Activated CD4-positive, alpha-beta T cell treated with anti-CD3 and anti-CD28 coated beads, Interleukin-2, Interleukin-6, amounts not matched to agents 100 ng/mL and 50 ng/mL, durations not matched to agents 16 hours and 8 hours (primary cell): Measurements from ENCODE around the gene TPGS1.

Experiments used
- DNase-seq: peaks from one replicate; pipeline ENCODE4 v3.0.0-alpha.2; 2020

The TPGS1 gene, protein sequence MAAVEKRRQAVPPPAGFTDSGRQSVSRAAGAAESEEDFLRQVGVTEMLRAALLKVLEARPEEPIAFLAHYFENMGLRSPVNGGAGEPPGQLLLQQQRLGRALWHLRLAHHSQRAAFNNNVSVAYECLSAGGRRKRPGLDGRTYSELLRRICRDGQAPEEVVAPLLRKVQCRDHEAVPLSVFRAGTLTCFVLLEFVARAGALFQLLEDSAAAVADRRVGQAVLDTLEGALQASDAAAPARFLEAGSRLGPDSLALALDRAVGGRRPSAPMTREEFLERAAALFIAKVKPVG

DNA sequence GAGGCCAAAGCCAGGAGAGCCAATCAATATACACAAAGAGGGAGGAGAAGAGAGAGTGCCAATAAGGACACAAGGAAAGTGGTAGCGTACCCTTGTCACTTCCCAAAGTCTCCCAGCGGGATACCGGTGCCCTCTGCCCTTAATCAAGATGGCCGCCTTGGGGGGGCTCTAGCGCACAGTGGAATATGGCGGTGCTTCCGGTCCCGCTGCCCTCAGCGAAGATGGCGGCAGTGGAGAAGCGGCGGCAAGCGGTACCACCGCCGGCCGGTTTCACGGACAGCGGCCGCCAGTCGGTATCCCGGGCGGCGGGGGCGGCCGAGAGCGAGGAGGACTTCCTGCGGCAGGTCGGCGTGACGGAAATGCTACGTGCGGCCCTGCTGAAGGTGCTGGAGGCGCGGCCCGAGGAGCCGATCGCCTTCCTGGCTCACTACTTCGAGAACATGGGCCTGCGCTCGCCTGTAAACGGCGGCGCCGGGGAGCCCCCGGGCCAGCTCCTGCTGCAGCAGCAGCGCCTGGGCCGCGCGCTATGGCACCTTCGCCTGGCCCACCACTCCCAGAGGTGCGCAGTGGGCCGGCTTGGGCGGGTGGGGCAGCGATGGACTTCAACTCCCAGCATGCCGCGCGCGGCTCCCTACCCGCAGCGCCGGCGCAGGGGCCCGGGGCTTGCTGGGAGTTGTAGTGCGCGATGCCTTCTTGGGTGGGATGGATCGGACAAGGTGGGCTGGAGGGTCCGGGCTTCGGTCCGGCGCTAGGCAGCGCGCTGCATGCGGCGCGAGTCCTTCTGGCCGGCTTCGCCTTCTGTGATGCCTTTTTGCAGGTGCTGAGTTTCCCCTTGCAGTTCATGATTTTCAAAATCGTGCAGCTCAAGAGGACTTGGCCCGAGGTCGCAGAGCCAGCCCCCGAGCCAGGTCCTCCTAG lies at the start of gene TPGS1:
TSS of gene TPGS1 (plus strand) at position 212 of the 918 bp plus-strand sequence. CDS start at position 222, 10 bp downstream.
- DNase-seq = peak; percentile 87

- no peak for DNase-seq
Measured at GRCh38 chr19:457636-458035, 49.7 kb upstream of the TPGS1 start.

GRCh38 chr19:458091-459042 lies 48.9 kb upstream of the TPGS1 start:
- no peak for DNase-seq

DNA sequence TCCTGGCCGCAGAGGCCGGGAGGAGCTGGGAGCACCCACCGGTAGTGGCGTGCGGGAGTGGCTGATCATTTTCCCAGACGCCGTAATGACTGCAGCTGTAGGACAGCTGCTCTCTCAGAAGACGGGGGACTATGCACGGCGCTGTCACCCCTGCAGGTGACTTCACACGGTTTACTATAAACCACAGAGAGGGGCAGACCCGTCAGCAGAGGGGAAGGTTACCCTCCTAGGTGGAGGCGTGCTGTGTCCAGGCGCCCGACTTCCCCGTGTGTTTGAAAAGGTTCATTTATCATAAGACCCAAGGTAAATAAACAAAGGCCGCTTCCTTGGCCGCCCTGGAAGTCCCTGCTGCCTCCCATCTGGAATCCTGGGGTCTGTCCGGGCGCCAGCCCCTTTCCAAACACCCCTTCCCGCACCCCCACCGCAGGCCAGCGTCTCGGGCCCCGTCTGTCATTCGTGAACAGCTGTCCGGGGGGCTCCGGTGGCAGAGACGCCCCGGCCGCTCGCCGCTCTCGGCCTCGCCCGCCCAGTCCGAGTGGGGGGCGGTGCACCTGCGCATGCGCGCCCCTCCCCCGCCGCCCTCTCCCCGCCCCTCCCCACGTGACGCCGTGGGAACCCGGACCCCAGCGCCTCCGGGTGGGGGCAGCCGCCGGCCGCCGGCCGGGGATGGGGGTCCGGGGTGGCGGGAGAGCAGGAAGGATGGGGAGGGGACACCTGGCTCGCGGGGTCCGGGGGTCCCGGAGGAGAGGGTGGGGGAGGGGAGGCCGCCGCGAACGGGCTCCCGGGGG lies 47.4 kb upstream of the TPGS1 start:
- DNase-seq = no peak

DNA sequence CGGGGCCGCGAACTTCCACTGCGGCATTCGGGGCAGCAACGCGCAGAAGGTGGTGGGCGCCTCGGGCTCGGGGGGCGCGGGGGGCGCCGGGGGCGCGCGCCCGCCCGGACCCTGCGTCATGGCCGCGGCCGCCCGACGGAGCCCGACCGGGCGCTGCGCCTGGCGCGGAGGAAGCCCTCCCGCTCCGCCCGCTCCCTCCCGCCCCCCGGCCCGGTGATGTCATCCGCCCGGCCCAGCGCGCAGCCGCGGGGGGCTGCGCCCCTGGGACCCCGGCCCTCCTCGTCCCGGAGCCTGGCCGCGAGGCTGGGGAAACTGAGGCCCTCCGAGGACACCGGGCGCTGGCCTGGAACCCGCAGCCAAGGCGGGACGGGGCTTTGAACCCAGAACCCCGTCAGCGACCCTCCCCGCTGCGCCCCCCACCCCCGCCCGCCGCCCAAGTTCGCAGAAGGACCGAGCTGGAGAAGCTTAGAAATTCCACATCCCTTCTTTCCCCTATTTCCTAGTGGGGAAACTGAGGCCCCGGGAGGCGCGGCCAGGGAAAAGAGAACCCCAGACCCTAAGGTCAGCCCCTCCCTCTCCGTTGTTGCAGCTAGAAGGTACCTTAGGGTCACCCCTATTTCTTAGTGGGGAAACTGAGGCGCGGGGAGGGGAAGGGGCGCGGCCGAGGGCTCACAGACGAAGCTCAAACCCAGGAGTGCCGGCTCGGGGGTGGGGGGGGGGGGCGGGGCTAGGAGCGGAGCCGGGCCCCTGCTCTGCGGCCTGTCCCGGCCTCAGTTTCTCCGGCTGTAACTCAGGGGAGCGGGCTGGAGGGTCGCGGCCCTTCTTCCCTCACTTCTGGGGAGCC lies 46.2 kb upstream of the TPGS1 start, which contains the start of gene SHC2:
TSS of gene SHC2 (minus strand) at position 157 of the 844 bp plus-strand sequence. CDS start at position 120, 37 bp downstream.
- DNase-seq = no peak

DNA sequence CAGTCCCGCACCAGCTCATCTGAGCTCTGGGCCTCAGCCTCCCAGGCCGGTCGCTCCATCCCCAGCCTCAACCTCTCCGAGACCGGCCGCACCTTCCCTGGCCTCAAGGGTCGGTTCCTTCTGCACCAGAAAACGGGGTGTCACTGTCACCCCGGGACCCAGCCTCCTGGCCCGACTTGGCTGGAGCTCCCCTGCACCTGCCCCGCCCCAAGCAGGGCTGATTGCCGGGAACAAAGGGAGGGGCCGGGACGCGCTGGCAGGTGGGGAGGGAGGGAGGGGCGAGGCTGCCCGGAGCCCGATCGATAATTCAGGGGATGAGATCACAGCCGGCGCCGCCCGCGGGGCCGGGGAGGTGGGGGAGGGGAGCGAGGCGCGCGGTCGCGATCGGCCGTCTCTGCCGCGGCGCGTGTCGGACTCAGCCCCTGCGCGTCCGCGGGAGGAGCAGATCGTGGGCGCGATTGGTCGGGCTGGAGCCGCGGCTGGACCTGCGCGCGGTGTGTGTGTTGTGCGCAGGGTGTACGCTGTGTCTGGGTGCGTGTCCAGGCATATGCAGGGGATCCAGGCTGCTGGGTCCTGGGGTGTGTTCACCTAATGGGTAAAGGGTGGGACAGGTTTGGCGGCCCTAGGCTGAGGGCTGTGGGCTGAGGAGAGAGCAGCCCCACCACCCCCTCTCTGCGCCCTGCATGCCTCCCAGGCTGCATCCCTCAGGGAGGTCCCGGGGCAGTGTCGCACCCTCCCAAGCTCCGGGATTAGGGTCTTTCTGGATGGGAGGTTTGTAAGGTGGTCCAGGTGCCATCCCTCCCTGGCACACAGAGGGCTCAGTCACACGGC lies 45.4 kb upstream of the TPGS1 start:
- no peak for DNase-seq

DNA sequence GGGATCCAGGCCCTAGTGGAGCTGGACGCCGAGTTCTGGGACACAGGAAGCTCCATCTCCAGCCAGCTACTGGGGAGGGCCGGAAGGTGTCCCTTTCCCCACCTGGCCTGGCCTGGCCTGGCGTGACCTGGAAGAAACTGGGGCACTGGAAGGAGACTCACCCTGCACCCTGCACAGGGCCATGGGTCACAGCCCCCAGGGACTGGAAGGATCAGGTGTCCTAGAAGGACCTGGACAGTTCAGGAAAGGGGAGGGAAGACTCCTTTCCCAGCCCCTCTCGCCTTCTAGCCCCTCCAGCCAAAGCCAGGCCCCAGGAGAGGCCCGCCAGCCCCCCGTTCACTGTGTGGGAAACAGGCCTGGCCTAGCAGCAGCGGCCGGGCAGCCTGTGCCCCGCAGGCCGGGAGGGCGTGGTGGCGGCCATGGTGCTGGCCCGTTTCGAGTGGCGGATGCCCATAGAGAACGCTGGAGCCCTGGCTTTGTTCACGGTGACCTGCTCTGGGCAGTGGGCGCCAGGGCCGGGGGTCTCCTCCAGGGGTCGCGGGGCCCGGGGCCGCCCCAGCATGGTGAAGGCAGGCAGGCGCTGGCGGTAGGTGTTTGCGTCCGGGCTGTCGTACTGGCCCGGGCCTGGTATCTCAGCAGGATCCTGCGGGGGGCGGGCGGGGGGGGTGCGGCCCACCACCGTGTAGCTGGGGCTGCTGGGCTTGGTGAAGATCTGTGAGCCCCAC lies 43.7 kb upstream of the TPGS1 start:
- no peak for DNase-seq

DNA sequence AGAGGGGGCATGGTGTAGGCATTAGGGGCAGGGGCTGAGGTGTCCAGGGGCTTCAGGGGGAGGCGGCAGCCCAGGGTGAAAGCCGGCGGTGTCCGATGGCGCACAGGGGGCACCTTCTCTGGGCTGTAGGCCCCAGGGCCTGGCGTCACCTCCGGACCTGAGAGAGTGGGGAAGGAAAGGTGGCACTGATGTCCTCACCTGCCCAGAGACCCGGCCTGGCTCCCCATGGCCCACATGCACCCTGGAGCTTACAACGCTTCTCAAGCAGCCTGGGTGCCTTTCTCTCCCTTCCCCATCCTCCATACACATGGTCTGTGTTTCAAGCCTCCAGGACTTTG lies 43.1 kb upstream of the TPGS1 start:
- DNase-seq = no peak

DNA sequence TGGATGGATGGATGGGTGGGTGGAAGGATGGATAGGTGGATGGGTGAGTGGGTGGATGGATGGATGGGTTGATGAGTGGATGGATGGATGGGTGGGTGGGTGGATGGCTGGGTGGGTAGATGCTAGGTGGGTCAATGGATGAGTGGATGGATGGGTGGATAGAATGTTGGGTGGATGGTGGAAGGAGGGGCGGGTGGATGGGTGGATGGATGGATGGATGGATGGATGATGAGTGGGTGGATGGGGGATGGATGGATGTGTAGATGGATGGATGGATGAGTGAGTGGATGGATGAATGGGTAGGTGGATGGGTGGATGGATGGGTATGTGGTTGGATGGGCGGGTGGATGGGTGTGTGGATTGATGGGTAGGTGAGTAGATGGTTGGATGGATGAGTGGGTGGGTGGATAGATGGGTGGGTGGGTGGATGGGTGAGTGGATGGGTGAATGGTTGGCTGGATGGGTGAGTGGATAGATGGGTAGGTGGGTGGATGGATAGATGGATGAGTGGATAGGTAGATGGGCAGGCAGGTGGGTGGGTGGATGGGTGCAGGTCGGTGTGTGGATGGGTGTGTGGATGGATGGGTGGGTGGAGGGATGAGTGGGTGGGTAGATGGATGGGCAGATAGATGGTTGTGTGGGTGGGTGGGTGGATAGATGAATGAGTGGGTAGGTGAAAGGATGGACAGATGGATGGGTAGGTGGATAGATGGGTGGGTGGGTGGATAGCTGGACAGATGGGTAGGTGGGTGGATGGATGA lies 42.1 kb upstream of the TPGS1 start:
- no peak for DNase-seq

DNA sequence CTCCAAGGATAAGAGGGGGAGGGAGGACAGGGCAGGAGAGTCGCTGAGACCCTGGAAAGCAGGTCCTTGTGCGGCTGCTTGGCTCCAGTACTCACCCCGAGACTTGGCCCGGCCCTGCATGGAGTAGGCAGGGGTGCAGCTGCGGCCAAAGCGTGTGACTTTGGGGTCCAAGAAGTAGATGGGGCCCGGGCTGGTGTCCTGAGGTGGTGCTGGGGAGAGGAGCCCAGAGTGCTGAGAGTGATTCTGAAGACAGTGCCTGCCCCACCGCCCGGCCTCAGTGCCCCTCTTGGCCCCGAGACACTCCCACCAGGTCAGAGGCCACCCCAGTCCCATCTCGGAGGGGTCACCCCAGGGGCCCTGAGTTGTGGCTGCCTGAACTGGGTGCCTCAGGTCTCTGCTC lies 39.7 kb upstream of the TPGS1 start:
- DNase-seq = no peak

- no peak for DNase-seq
Measured at GRCh38 chr19:468587-469256, 38.6 kb upstream of the TPGS1 start.

GRCh38 chr19:469833-470232 lies 37.5 kb upstream of the TPGS1 start:
- no peak for DNase-seq

DNA sequence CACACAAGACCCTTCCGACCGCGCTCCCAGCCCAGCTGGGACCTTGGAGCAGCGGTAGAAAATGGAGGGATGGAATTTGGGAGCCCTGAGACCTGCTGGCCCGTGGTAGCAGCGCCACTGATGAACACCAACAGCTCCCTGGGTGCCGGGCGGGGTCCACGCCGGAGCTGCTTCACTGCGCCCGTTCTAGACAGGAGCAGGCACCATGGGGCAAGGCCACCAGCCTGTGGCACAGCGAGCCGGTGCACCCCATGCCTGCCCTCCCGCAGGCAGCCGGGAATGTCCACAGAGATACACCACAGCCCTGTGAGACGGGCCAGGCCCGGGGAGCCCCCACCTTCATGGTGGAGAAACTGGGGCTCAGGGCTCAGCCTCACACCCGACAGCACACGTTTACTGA lies 36.6 kb upstream of the TPGS1 start:
- no peak for DNase-seq

GRCh38 chr19:472005-472858 lies 35.1 kb upstream of the TPGS1 start:
- DNase-seq = no peak

- no peak for DNase-seq
Measured at GRCh38 chr19:474126-475078, 32.9 kb upstream of the TPGS1 start.

GRCh38 chr19:475360-475759 lies 31.9 kb upstream of the TPGS1 start:
- DNase-seq = no peak
